Adrenal gland (tissue), 12 donors: ENCODE results near the gene EFR3B. TPM values are rescaled to one million over a fixed set of nuclear protein-coding genes. Genes with fewer than 3 reads are reported as not detected.

Experiments
- DNase-seq, 7 donors: peaks; one replicate each; pipeline ENCODE4 v3.0.0-alpha.2; 2019 to 2020
- H3K27ac ChIP-seq, 5 donors: fragments of 200-600 bp; sonication (generic) in 4 of 5; 1 replicate in 3 of 5; 2 replicates in 2 of 5; pipeline versions ENCODE4 v1.5.1 to v1.8.0; 2016 to 2020; ENCODE audit warnings: mild to moderate bottlenecking in 1 of 5
- H3K27me3 ChIP-seq: fragments of 200-600 bp; 2 replicates; pipeline ENCODE4 v1.8.0; 2021
- H3K36me3 ChIP-seq, 2 donors: fragments of 200-600 bp; replicated peaks in 1 of 2; 1 replicate in 1 of 2; 2 replicates in 1 of 2; pipeline versions ENCODE4 v1.5.1 to v1.8.0; 2018 to 2022
- H3K4me1 ChIP-seq, 2 donors: fragments of 200-600 bp; replicated peaks in 1 of 2; 1 replicate in 1 of 2; 2 replicates in 1 of 2; pipeline versions ENCODE4 v1.5.1 to v1.8.0; 2018 to 2021
- H3K4me3 ChIP-seq, 4 donors: fragments of 200-600 bp; sonication (generic) in 3 of 4; one replicate each; pipeline ENCODE4 v1.5.1; 2016 to 2018
- H3K9me3 ChIP-seq, 3 donors: fragments of 200-600 bp; sonication (generic) in 1 of 3; replicated peaks in 1 of 3; 1 replicate in 2 of 3; 2 replicates in 1 of 3; pipeline versions ENCODE4 v1.5.1 to v1.8.0; 2016 to 2021
- POLR2A ChIP-seq, 2 donors: fragments of 450-650 bp; IDR thresholded peaks; one replicate each; pipeline ENCODE4 v1.6.1; 2017; ENCODE audit warnings: antibody characterized with exemption in 2 of 2, mild to moderate bottlenecking in 2 of 2, moderate library complexity in 1 of 2
- WGBS, 4 donors: extraction: QIAGEN DNeasy Blood & Tissue Kit in 2 of 4; methylation state at CpG; one replicate each; pipeline versions ENCODE4 v1.1.5 to v1.1.7; 2013 to 2017; 5-methylcytosine and 5-hydroxymethylcytosine counted together
- intact Hi-C, 2 donors: fragments of 100-400 bp; cut with DNase I; formaldehyde crosslinking; loops; one replicate each; pipeline versions ENCODE4 v1.14.1 to v1.15.0; 2022 to 2023
- polyA plus RNA-seq, 3 donors: library from polyadenylated mRNA; stranded (reverse); fragments of 200-250 nt in 2 of 3; fragments of 350-450 nt in 1 of 3; fragmentation: Illumina TruSeq in 1 of 3; extraction: RNeasy Lipid Tissue Mini Kit (QIAGEN cat#74804) in 1 of 3; gene quantifications; one replicate each; pipeline ENCODE4 v1.2.3, GENCODE V29; 2013 to 2014
- total RNA-seq, 9 donors: library from RNA; depleted of rRNA in 4 of 9; stranded (reverse); fragments of >200 nt in 4 of 9; fragments of 120-200 nt in 1 of 9; fragmentation: NEBNext Ultra II Directional in 1 of 9; extraction: Animal tissue kit (Norgen Biotek cat#: 25700) in 1 of 9; gene quantifications; one replicate each; pipeline versions ENCODE4 v1.1.0 to v1.2.4, GENCODE V29; 2013 to 2023
- TF ChIP-seq, protein P1 (sequence below), 6 experiments: fragments of 450-650 bp in 4 of 6; fragments of 200-600 bp in 2 of 6; sonication (generic) in 1 of 6; IDR thresholded peaks; 1 replicate in 5 of 6; 2 replicates in 1 of 6; pipeline versions ENCODE4 v1.5.1 to v1.8.0; 2016 to 2021; ENCODE audit warnings: antibody characterized with exemption in 6 of 6, mild to moderate bottlenecking in 2 of 6, moderate library complexity in 1 of 6
- donor health status: healthy with polysubstance abuse.
- donor health status: Bipolar disorder and iron deficiency.
- donor health status: DM: yes; HTN: yes; CAD: no.
- donor health status: DM: no; HTN: no; CAD: no.
- donor health status: DM: no; HTN: no; CAD: no.
- donor health status: DM: yes; HTN: yes; CAD: no.

EFR3B gene
- total and polyA plus RNA-seq, 12 donors = 0.84 to 18.5 (median 2.4) TPM

DNA sequence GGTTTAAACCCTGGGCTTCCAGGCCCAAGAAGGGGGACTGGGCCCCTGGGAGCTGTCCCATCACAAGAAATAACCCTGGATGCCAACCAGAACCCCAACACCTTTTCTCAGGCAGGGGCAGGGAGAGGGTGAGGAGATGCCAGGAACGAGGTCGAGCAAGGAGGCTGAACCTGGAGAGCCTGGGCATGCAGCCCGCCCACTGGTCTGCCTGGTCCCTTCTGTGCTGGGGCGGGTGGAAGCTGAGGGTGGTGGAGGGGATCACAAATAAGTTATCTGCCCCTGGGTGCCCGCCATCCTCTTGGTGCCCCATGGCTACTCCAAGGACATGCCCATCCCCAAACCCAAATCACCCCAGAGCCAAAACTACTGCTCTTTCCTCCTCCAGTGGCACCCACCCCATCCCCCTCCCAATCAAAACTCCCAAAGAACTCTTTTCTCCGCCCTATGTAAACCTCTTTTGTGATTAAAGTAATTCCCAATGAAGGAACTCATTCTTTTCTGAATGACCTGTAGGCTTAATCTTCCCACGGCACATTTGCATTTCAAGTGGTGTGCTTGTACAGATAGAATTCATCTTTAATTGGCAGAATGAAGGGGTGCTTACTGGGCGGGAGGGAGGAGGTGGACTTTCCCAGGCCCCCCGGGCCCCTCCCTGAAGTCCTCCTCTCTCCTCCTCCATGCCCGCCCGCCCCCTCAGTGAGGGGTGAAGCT, 47.9 kb downstream of the EFR3B start:
- no peak for DNase-seq
- Histone ChIP-seq H3K27me3 (no peaks in the 10 kb centered on the region), H3K9me3 (no peaks in the 10 kb centered on the region), H3K4me3 (no peak overlapping the region), H3K4me1 (no peaks in the 10 kb centered on the region), H3K27ac (no peak overlapping the region), H3K36me3 (no peaks in the 10 kb centered on the region)
- 86 to 91% (median 89%) methylated on average over 11 of the region's 11 CpGs for WGBS, 4 donors
- TF ChIP-seq, protein P1, sequence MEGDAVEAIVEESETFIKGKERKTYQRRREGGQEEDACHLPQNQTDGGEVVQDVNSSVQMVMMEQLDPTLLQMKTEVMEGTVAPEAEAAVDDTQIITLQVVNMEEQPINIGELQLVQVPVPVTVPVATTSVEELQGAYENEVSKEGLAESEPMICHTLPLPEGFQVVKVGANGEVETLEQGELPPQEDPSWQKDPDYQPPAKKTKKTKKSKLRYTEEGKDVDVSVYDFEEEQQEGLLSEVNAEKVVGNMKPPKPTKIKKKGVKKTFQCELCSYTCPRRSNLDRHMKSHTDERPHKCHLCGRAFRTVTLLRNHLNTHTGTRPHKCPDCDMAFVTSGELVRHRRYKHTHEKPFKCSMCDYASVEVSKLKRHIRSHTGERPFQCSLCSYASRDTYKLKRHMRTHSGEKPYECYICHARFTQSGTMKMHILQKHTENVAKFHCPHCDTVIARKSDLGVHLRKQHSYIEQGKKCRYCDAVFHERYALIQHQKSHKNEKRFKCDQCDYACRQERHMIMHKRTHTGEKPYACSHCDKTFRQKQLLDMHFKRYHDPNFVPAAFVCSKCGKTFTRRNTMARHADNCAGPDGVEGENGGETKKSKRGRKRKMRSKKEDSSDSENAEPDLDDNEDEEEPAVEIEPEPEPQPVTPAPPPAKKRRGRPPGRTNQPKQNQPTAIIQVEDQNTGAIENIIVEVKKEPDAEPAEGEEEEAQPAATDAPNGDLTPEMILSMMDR (IDR thresholded peaks at IDR 0.05) = no peak
- TF ChIP-seq POLR2A (IDR thresholded peaks at IDR 0.05) = no peak
- intact Hi-C loops = no loop called here

DNA sequence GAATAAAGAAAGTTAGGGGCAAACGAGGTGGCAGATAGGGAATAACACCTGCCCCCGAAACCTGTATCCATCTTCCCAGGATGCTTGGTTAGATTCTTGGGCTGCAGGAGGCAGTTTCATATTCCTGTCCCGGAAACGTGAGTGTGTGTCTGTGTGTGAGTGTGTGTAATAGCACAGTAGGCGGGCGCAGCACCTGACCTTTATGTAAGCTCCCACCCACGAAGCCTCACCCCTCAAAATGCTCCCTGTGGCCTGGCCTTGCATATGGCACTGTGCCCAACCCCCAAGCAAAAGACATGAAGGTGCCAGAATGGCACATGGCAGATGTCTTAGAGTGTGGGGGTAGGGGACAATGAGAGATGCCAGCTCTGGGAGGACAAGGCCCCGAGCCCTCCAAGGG, 48.9 kb downstream of the EFR3B start:
- 88 to 95% (median 93%) methylated on average over 4 to 8 of the region's 8 CpGs for WGBS, 4 donors
- H3K27me3 ChIP-seq = no peaks in the 10 kb centered on the region
- H3K4me1 ChIP-seq = no peaks in the 10 kb centered on the region
- no peak overlapping the region for H3K27ac ChIP-seq
- intact Hi-C loops = no loop called here
- H3K4me3 ChIP-seq = no peak overlapping the region
- no peak for DNase-seq
- H3K9me3 ChIP-seq = no peaks in the 10 kb centered on the region
- TF ChIP-seq, protein P1 (IDR thresholded peaks at IDR 0.05) = no peak
- no peak for TF ChIP-seq POLR2A (IDR thresholded peaks at IDR 0.05)
- no peaks in the 10 kb centered on the region for H3K36me3 ChIP-seq

DNA sequence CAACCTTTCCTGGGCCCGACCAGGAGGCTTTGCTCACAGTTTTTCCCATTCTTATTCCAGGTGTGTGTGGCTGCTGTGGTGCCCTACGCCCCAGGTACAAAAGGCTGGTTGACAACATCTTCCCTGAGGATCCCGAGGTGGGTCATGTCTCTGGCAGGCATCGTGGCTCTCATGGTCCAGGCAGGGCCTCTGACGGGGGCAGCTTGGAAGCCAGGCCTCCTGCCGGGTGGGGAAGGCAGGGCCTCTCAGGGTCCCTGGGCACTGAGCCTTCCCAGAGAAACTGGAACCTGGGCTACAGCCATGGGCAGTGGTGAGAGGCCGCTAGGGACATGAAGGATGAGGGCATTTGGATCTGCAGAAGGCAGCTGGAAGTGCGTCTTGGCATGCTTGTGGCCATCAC, 49.4 kb downstream of the EFR3B start:
- H3K9me3 ChIP-seq = no peaks in the 10 kb centered on the region
- no peaks in the 10 kb centered on the region for H3K36me3 ChIP-seq
- no peaks in the 10 kb centered on the region for H3K4me1 ChIP-seq
- H3K27me3 ChIP-seq = no peaks in the 10 kb centered on the region
- intact Hi-C loops = no loop called here
- WGBS, 4 donors = 87 to 98% (median 96%) methylated on average over 3 to 8 of the region's 8 CpGs
- no peak for DNase-seq
- TF ChIP-seq, protein P1 (IDR thresholded peaks at IDR 0.05) = no peak
- no peak for TF ChIP-seq POLR2A (IDR thresholded peaks at IDR 0.05)
- no peak overlapping the region for H3K4me3 ChIP-seq
- no peak overlapping the region for H3K27ac ChIP-seq

DNA sequence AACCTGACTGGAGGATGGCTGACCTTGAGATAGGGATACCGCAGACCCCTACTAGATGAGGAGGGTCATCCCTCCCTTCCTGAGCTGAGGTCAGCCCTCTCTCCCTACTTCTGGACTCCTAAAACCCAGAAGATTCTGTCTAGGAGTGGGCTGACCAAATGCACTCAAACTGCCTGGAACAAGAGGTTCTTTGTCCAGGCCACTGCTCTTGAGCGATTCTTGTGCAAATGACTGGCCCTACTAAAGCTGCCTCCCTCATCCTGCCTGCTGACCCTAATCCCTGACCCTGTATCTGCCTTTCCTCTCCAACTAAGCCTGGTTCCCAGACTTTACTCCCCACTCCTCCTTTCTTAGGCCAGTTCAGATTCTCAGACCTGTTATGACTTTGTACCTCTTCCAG, 56.2 kb downstream of the EFR3B start:
- Histone ChIP-seq H3K36me3 (no peaks in the 10 kb centered on the region), H3K27me3 (no peaks in the 10 kb centered on the region), H3K4me3 (no peak overlapping the region), H3K27ac (peak overlapping the region in 3 of 5 donors; percentile 39 to 73 (median 62)), H3K9me3 (no peaks in the 10 kb centered on the region), H3K4me1 (peaks cover 0 to 12% of the 10 kb centered on the region in 2 donors)
- TF ChIP-seq, protein P1 (IDR thresholded peaks at IDR 0.05) = no peak
- TF ChIP-seq POLR2A (IDR thresholded peaks at IDR 0.05) = no peak
- DNase-seq = no peak
- WGBS, 4 donors = 70 to 88% (median 82%) methylated on average over 1 to 2 of the region's 2 CpGs
- intact Hi-C loops = no loop called here
